HG03066 (cell line): ENCODE results near the gene UTP11.

Experiments
- ATAC-seq: cut with Tn5 transposase; IDR thresholded peaks from one replicate; pipeline ENCODE4 v1.9.1; 2021; ENCODE audit warnings: low read depth; ENCODE audit not compliant: unreplicated experiment

Gene UTP11

DNA sequence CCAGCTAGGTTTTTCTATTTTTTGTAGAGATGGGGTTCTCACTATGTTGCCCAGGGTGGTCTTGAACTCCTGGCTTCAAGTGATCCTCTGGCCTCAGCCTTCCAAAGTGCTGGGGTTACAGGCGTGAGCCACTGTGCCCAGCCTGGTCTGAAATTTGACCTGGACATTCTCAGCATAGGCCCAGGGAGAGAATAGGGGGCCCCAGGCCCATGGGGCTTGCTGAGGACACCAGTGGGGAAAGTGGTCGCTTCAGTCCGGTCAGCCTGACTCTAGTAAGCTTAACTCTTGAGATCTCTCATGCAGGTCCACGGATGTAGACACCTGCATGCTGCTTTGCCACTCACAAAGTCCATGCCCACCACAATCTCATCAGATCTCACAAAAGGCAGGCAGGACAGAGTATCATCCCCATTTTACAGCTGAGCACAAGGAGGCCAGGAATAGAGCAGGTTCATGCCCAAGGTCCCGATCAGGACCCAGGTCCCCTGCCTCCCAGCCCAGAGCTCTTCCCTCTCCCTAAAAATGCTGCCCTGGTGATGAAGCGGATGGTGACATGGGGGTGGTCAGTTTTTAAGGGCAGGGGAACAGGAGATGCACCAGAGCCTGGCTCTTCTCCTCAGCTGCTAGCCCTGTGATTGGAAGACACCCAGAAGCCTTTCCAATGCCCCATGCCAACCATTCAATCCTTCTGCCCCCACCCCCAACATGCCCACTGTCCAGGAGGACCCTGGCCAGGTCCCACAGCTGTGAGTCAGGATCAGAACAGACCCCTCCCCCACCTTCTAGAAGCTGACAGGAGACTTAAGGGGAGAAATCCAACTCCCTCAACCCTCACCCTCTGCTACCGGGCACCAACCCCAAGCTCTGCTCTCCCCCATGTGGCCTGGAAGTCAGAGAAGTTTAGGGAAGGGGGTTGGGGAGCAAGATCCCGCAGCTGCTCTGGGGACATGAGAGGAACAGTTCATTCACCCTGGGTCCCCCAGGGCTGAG is 9.0 kb upstream of the UTP11 start:
- ATAC-seq: no peak

GRCh38 chr1:38004284-38005108 is 8.0 kb upstream of the UTP11 start:
- no peak for ATAC-seq

DNA sequence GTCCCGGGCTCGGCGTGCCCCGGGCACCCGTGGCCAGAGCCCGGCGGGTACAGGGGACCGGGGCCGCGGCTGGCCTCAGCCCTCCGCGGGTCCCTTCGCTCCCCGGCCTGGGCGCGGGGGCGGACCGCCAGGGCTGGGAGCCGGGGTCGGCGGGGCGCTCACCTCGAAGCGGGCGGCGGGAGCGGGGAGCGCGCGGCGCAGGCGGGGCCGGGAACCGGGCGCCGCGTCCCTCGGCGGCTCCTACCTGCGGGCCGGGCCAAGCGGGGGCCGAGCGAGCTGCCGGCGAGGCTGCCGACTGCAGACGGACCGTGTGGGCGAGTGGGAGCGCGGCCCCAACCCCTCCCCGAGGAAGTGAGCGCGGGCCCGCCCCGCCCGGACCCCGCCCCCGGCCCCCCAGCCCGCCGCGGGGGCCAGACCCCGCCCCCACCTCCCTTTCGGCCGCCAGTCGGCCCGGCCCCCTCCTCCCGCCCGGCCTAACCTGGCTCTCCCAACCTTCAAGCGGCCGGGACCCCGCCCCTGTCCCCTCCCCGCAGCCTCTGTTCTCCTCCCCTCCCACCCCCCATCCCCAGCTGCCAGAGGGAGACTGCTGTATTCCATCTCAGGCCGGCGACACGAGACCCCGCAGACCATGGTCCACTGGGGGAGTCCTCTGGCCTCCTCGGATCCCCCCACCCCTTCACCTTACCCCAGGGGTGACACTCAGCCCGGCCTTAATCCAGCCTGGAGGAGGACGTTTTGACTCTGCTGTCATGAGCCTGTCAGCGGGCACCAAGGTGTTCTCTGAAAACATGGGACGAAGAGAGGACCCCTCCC is 7.1 kb upstream of the UTP11 start, which contains the start of gene FHL3:
Gene FHL3, minus strand, starts transcription at position 320 of the 813 bp plus-strand sequence. CDS start 6,102 bp downstream, outside the sequence.
- no peak for ATAC-seq

DNA sequence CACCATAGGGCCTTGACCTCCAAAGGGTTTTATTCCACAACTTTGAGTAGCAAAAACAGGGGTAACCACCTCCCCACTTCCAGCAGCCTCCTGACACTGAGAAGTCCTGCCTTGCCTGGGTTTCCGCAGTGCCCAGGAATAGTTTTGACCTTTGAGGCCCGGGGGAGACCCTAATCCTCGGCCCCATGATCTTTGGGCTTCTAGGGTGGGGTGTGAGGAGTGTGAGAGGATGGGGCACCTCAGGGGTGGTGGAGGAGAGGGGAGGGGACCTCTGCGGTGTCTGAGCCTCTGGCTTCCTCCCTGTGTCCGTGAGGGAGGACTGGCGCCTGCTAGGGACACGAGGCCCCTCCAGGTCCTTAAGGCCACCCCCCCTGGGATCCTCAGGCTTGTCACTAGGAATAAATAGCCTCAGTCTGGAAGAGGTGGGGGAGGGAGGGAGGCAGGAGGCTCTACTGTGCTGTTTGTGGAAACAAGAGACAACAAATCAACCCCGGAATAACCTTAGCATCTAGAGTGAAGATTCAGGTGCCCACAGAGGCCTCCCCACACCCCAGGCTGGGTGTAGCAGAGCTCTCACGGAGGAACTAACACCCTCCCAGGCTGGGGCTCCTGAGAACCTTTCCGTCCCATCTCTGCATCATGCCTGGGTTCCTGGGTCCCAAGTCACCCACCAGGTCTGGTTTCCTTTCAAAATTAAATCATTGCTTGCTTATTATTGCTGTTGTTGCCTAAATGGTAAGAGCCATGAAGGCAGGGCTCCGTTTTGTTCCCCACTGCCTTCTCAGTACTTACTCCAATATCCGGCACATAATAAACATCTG is 6.3 kb upstream of the UTP11 start:
- no peak for ATAC-seq

DNA sequence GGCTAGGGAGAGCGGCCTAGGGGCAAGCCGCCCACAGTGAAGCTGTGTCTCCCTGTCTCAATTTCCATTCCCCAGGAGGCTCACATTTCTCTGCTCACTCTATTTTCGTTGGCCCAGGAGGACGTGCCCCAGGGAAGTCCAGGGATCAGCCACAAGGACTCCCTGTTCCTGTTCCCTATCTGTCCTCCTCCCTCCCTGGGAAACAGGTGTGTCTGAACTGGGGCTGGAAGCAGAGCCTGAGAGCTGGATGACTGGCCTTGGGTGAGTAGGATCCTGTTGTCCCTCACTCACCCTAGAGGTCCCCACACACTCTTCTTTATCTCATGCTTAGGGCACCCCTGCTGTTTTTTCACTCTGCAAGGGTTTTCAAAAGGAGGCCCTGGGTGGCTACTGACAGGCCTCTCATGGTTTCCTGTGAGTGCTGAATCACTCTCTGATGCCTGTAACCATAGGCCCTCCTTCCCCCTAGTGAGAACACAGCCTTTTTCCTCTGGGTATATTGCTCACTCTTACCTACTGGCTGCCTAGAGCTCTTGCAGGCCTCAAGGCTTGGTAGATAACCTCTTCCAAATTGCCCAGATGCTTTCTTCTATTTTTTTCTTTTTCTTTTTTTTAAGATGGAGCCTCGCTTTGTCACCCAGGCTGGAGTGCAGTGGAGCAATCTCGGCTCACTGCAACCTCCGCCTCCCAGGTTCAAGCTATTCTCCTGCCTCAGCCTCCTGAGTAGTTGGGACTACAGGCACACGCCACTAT is 3.3 kb upstream of the UTP11 start:
- ATAC-seq: no peak

DNA sequence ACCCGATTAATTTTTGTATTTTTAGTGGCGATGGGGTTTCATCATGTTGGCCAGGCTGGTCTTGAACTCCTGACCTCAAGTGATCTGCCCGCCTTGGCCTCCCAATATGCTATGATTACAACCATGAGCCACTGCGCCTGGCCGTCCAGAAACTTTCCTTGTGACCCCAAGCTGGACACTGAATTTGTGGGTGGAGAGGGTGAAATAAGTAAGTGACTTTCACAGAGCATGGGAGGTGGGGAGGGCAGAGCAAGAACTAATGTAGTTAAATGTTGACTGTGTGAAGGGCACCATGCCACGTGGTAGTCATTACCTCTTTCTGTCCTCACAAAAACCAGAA is 2.7 kb upstream of the UTP11 start:
- ATAC-seq: no peak

- no peak for ATAC-seq
Observed at GRCh38 chr1:38013227-38013622, 691 bp downstream of the UTP11 start.

GRCh38 chr1:38014171-38014570 is 1.6 kb downstream of the UTP11 start:
- no peak for ATAC-seq

DNA sequence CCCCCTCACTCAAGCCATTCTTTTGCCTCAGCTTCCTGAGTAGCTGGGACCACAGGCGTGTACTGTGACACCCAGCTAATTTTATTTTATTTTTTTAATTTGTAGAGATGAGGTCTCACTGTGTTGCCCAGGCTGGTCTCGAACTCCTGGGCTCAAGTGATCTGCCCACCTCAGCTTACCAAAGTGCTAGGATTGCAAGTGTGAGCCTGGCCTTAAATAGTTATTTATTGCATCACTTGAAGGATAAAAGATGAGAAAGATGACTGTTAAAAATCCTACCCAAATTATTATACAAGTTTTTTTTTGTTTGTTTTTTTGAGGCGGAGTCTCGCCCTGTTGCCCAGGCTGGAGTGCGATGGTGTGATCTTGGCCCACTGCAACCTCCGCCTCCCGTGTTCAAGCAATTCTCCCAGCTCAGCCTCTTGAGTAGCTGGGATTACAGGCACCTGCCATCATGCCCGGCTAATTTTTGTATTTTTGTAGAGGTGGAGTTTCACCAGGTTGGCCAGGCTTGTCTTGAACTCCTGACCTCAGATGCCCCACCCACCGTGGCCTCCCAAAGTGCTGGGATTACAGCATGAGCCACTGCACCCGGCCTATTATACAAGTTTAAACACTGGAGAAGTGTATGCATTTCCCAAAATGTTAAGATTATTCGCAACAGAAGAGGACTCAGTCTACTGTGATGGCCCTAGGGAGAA is 2.3 kb downstream of the UTP11 start:
- no peak for ATAC-seq

DNA sequence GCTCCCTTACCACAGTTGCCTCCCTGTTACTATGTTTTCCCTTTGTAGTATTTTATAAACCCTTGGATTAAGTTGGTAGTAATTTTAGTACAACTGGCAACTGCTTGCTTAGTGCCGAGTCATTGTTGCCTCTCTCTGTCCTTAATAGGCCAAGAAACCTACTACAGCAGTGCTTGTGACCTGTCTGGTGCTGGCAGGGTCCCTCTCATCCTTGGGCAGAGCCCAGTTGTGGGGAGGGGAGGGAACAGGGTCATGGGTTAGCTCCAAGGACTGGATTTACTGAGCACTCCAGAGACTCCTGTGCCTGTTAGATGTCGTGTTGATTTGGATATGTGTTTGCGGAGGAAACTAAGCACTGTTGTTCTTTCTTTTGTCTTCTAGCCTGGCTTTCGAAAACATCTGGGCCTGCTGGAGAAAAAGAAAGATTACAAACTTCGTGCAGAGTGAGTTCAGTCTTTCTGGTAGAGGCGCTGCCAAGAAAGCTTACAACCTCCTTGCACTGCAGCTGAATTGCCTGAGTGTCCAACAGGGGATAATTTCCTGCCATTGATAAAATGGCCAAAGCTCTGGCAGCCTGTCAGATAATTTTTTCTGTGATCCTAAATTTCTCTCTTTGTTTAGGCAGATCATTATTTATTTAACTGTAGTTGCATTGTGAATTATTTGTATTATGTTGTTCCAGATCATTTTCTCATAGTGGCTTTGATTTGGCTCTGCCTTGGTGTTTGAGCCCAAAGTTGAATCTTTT is 3.6 kb downstream of the UTP11 start:
- ATAC-seq: no peak

DNA sequence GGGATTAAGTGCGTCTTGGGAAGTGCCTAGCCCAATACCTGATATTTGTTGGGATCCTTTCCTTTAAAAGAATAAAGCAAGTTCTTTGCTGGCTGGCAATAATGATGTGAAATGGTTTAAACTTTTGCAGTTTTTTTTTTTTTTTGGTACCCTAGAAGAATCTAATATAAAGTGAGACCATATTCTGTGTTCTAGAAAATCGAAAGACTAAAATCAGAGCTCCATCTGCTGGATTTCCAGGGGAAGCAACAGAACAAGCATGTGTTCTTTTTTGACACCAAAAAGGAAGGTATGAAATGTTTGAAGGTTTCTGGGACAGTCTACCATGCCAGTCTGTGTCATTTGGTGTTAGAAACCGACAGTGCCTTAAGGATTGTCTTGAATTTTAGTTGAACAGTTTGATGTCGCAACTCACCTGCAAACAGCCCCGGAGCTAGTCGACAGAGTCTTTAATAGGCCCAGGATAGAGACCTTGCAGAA is 6.4 kb downstream of the UTP11 start:
- ATAC-seq: no peak

DNA sequence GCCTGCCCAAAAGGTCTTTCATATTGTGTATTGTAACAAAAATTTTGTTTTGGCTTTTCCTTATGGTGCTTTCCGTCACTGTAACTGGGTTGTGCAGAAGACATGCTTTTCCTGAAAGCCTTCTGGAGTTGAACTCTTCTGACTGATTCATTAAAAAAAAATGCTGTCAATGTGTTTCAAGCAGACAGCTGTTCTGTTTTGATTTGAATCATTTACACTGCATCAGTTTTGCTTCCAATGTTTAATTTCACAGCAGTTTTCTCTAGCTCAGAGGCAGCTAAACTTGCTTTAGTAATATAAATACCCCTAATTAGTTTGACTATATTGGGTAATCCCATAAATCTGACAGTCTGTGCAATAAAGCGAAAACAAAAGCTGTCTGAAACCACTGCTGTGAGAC is 7.9 kb downstream of the UTP11 start:
- no peak for ATAC-seq

DNA sequence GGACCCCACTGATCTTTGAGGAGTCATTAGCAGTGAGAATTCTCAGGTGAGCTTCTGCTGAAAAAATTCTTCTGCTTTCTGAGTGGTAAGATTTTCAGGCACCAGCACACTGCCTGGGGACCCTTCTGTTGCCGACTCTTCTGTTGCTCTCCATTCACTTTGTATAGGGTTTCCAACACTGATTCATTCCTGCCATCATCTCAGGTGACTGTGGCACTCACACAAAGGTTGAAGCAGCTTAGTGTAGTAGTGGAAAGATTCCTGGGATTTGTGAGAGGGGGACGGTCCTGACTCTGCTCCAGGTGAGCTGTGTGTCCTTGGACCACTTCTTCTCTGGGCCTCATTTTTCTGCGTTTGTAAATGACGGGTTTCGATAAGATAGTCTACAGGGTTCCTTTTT is 9.4 kb downstream of the UTP11 start:
- no peak for ATAC-seq

DNA sequence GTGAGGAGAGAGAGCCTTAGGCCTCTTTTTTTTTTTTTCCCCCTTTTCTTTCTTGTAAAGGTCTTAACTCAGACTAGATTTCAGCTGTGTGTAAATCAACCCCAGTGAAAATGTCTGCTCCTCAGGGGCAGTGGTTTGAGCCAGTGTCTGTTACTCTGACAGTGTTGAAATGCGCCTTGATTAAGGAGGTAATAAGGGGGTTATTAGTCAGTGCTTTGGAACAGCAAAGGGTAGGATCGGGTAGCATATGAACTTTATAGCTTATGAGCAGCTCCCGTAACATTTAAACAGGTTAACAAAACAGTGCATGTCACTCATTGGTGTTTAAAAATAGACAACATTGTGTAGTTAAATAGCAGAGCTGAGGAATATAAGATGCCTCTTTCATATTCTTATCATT is 10.3 kb downstream of the UTP11 start:
- no peak for ATAC-seq

GRCh38 chr1:38025233-38025632 is 12.7 kb downstream of the UTP11 start:
- no peak for ATAC-seq

GRCh38 chr1:38025664-38026063 is 13.1 kb downstream of the UTP11 start:
- ATAC-seq: no peak

DNA sequence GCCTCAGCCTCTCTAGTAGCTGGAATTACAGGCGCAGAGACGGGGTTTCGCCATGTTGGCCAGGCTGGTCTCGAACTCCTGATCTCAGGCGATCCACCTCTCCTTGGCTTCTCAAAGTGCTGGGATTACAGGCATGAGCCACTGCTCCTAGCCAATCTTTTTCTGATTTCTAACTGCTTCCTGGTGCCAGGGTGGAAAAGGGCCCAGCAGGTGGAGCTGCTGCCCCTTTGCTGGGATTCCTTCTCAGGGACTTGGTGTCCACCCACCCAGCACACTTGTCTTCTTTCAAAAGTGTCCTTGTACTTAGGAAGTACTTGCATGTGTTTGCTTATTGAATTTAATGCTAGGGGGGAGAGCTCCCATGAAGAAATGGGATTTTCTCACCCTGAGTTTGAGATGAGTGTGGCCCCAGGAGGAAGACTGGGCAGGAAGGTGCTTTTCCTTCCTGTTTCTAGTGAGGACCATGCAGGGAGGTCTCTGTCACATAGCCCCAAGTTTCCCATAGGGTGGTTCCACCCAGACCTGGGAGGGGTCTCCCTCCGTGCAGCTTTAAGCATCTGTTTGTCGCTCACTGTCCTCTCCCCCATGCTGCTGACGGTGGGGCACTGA is 14.2 kb downstream of the UTP11 start:
- ATAC-seq: no peak
